ENCODE data around the gene CERS6. TPM values are rescaled to one million over a fixed set of nuclear protein-coding genes. Genes with fewer than 3 reads are reported as not detected.

Gene CERS6
- 4.0 and 4.3 TPM in 2 replicates for total RNA-seq (2014; rRNA removed; shearing (Covaris generic))

GRCh38 chr2:168455645-168456520 lies at the start of gene CERS6:
TSS of gene CERS6 (plus strand) at chr2:168456272. CDS start at chr2:168456449, 177 bp downstream.

GRCh38 chr2:168801961-168802858 lies 346.1 kb downstream of the CERS6 start, which contains the start of gene NOSTRIN:
TSS of gene NOSTRIN (plus strand) at chr2:168802637. CDS start at chr2:168802647, 10 bp downstream.

Small RNA genes within 50 kb of the gene (small RNA-seq; reads per million reads assigned to genes)
- gene MIR4774 (not detected), gene RN7SL813P (not detected), gene RNU6-766P (not detected)

Other genes starting within 250 kb of the CERS6 start
- gene STK39, start 208.7 kb upstream of the CERS6 start, total RNA-seq (2014; rRNA removed; shearing (Covaris generic)): 3.8 and 5.2 TPM in 2 replicates